ENCODE measurements around the gene CPT2.
"Not testable (repeated sequence)": the region's sequence is repeated elsewhere in the genome, so short reads cannot be mapped to it uniquely, and the experiment has no call there.

The CPT2 gene

DNA sequence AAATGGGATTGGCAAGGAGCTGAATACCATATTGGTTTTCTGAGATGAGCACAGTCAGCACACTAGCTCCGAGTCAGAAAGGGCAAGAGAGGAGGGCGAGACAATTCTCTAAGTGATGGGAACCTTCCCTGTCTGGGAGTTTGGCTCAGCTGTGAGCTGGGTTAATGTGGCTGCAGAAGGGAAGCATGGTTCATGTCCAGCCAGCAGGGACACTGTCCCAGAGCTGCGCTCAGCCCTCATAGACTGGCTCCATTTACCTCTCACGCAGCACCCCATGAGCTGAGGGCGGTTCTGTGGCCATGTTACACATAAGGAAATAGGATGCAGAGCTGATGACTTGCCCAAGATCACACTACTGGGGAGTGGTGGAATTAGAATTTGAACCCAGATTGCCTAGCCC lies 15.7 kb upstream of the CPT2 start:
- no peaks in the 10 kb centered on the region for H3K27me3 ChIP-seq
- H3K4me3 ChIP-seq, result no peak overlapping the region
- H3K9me3 ChIP-seq, result no peaks in the 10 kb centered on the region
- no peaks in the 10 kb centered on the region for H3K36me3 ChIP-seq
- no peaks in the 10 kb centered on the region for H4K20me1 ChIP-seq
- no peak for TF ChIP-seq Cebpa-rat (IDR thresholded peaks at IDR 0.05)
- no peak overlapping the region for H3K27ac ChIP-seq
- no peak overlapping the region for H3K4me2 ChIP-seq
- H3K4me1 ChIP-seq, result no peaks in the 10 kb centered on the region
- H3K9ac ChIP-seq, result no peak overlapping the region

DNA sequence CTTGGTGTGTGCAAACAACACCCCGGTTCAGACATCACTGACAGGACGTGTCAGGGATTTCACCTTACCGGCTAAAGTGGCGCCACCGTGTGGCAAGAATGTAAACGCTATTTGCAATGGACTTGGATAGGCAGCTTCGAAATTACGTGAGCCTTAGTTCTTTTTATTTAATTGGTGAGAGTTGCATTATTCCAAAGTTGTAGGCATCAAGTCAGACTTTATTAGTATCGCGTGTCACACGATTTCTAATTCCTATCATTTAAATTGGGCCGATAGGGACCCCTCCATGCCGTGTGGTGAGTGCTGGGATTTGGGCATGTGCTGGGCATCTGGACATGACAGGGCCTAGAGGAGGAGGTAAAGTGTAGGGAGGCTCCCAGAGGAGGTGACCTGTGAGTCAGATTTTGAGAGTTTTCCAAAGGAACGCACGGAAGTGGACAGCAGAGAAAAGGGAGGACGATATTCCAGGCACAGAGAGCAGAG lies 14.5 kb upstream of the CPT2 start:
- Histone ChIP-seq H4K20me1 (no peaks in the 10 kb centered on the region), H3K27me3 (no peaks in the 10 kb centered on the region), H3K27ac (no peak overlapping the region), H3K4me2 (no peak overlapping the region), H3K4me1 (no peaks in the 10 kb centered on the region), H3K36me3 (no peaks in the 10 kb centered on the region), H3K9me3 (no peaks in the 10 kb centered on the region), H3K4me3 (no peak overlapping the region), H3K9ac (no peak overlapping the region)
- no peak for TF ChIP-seq Cebpa-rat (IDR thresholded peaks at IDR 0.05)

DNA sequence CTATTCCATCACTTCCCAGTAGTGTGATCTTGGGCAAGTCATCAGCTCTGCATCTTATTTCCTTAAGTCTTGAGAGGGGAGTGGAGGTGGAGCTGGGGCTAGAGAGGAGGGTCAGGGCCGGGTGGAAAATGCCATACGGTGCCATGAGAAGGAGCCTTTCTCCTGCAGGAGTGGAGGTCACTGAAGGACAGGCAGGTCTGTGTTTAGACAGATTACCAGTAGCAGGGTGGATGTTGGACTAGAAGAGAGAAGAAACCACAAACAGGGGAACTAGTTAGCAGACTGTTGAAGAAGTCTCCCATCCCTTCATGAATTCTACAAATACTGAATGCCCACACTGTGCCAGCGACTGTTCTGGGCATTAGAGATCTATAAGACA lies 13.9 kb upstream of the CPT2 start:
- H3K4me3 ChIP-seq, result no peak overlapping the region
- H3K9me3 ChIP-seq, result no peaks in the 10 kb centered on the region
- no peak for TF ChIP-seq Cebpa-rat (IDR thresholded peaks at IDR 0.05)
- no peaks in the 10 kb centered on the region for H3K36me3 ChIP-seq
- no peak overlapping the region for H3K4me2 ChIP-seq
- H3K9ac ChIP-seq, result no peak overlapping the region
- H4K20me1 ChIP-seq, result no peaks in the 10 kb centered on the region
- H3K4me1 ChIP-seq, result no peaks in the 10 kb centered on the region
- no peak overlapping the region for H3K27ac ChIP-seq
- no peaks in the 10 kb centered on the region for H3K27me3 ChIP-seq

DNA sequence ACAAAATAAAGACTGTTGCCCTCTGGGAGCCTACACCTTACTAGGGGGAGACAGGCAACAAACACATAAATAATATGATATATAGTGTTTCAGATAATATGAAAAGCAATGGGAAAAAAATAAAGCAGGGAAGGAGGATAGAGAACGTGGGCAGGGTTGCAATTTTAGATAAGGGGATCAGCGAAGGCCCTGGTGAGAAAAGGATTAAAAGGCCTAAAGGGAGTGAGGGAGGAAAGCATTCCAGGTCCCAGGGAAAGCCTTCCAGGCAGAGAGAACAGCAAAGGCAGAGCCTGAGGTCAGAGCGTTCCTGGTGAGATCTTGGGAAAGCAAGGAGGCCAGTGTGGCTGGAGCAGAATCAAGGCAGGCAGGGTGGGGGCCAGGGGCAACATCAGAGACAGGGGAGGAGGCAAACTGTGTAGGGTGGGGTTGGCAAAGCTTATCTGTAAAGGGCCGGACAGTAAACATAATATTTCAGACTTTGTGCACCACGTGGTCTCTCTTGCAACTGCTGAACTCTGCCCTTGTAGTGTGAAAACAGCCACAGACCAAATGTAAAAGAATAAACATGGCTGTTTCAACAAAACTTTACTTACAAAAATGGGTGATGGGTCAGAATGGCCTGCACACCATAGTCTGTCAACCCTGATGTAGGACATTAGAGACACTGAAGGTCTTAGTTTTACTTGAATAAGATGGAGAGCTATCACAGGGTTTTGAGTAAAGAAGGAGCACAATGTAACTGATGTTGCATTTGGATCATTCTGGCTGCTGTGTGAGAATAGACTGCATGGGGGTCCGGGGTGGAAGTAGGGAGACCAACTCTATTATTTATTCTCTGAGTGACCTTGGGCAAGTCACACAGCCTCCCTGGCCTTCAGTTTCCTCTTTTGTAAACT lies 13.3 kb upstream of the CPT2 start:
- Histone ChIP-seq H3K9me3 (no peaks in the 10 kb centered on the region), H3K27me3 (no peaks in the 10 kb centered on the region; the same call in 1 of the 2 replicates), H3K36me3 (no peaks in the 10 kb centered on the region), H3K4me3 (no peak overlapping the region), H3K27ac (no peak overlapping the region), H3K4me2 (no peak overlapping the region), H3K9ac (no peak overlapping the region), H3K4me1 (no peaks in the 10 kb centered on the region), H4K20me1 (no peaks in the 10 kb centered on the region)
- no peak for TF ChIP-seq Cebpa-rat (IDR thresholded peaks at IDR 0.05)

DNA sequence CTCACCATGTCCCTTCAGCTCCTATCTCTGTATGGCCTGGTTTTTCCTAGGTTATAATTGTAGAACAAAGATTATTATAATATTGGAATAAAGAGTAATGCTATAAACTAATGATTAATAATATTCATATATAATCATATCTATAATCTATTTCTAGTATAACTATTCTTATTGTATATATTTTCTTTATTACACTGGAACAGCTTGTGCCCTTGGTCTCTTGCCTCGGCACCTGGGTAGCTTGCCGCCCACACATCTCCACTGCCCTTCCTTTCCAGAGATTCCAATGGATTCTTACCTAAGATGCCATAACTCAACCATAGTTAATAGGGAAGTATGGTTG lies 10.7 kb upstream of the CPT2 start:
- H3K27me3 ChIP-seq, H4K20me1 ChIP-seq, H3K27ac ChIP-seq, H3K4me3 ChIP-seq, H3K4me2 ChIP-seq, H3K4me1 ChIP-seq, H3K9ac ChIP-seq, H3K9me3 ChIP-seq, H3K36me3 ChIP-seq: not testable (repeated sequence)

DNA sequence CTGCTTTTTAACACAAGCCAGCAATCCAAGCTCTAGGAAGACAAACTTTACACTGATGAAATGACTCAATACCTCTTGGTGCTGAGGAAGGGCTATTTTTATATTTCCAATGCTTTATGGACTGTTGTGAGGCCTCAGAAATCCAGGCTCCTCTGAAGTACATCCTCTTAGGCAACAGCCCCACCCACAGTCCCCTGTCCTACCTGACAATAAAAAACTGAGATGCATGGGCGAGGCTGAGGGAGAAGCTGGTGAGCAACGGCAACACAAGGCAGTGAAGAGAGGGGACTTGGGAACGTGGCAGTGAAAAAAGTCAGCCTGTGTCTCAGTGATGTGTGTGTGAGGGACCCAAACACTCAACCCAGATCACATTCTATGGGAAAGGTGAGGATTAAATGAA lies 10.1 kb upstream of the CPT2 start:
- no peaks in the 10 kb centered on the region for H3K36me3 ChIP-seq
- H3K9ac ChIP-seq, result no peak overlapping the region
- no peaks in the 10 kb centered on the region for H3K4me1 ChIP-seq
- H3K4me2 ChIP-seq, result no peak overlapping the region
- no peaks in the 10 kb centered on the region; the same call in 1 of the 2 replicates for H3K27me3 ChIP-seq
- no peak overlapping the region for H3K27ac ChIP-seq
- H3K4me3 ChIP-seq, result no peak overlapping the region
- TF ChIP-seq Cebpa-rat (IDR thresholded peaks at IDR 0.05), result no peak
- no peaks in the 10 kb centered on the region for H3K9me3 ChIP-seq
- H4K20me1 ChIP-seq, result no peaks in the 10 kb centered on the region

DNA sequence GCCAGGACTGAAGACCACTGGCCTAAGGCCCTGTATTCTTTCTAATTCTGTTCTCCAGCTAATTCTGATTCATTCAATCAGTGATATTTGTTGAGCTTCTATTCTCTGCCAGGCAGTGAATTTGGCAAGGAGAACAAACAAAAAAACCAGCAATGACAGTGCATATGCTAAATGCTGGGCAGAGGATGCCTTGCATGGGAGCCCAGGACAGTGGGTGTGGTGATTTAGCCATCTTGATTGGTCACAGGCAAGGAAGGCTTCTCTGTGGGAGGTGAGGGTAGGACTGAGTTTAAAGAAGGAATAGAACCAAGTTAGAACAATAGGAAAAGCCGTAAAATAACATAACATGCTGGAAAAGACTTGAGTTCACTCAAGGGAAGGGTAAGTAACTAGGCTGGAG lies 9.2 kb upstream of the CPT2 start:
- Histone ChIP-seq H3K4me1 (no peaks in the 10 kb centered on the region), H3K4me2 (no peak overlapping the region), H3K36me3 (no peaks in the 10 kb centered on the region), H3K4me3 (no peak overlapping the region), H3K9ac (no peak overlapping the region), H3K27me3 (no peaks in the 10 kb centered on the region; the same call in 1 of the 2 replicates), H3K27ac (no peak overlapping the region), H4K20me1 (no peaks in the 10 kb centered on the region), H3K9me3 (peaks cover 3% of the 10 kb centered on the region)
- no peak for TF ChIP-seq Cebpa-rat (IDR thresholded peaks at IDR 0.05)

DNA sequence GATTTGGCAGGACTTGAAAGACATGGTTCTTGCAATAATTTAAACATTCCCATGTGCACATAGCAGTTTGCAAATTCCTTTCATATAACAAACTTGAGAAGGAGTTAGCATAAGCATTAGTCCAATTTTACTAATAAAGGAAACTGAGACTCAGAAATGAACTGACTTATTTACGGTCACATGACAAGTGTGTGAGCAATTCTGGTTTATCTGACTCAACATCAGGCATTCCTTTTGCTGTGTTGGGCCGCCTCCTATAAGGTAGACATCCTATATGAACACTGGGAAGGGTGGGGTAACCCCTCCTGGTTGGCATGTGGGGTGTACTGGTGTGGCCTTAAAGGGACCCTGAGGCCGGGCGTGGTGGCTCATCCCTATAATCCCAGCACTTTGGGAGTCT lies 8.5 kb upstream of the CPT2 start:
- peaks cover 6% of the 10 kb centered on the region for H3K9me3 ChIP-seq
- H3K27ac ChIP-seq, result no peak overlapping the region
- H3K4me1 ChIP-seq, result no peaks in the 10 kb centered on the region
- no peak overlapping the region for H3K9ac ChIP-seq
- H4K20me1 ChIP-seq, result no peaks in the 10 kb centered on the region
- no peak overlapping the region for H3K4me2 ChIP-seq
- H3K36me3 ChIP-seq, result no peaks in the 10 kb centered on the region
- H3K4me3 ChIP-seq, result no peak overlapping the region
- no peak for TF ChIP-seq Cebpa-rat (IDR thresholded peaks at IDR 0.05)
- H3K27me3 ChIP-seq, result no peaks in the 10 kb centered on the region; the same call in 1 of the 2 replicates

DNA sequence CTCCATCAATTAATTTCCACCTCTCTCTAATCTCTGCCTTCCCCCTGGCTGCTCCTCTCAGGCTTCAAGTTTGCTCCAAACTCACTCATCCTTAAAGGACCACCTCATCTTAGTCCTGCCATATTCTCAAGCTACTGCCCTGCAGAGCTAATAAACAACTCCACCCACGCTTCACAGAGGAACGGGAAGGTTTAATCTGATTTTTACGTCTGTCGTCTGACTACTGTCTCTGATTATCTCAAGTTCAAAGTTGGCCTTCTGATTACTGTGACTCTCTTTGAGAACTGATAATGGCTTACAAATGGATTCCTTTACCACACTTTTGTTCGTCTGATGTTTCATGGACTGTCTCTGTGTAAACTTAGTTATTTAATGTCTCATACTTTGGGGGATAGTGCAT lies 7.6 kb upstream of the CPT2 start:
- Histone ChIP-seq H3K9me3 (peaks cover 6% of the 10 kb centered on the region), H3K4me3 (no peak overlapping the region), H3K27me3 (no peaks in the 10 kb centered on the region; the same call in 1 of the 2 replicates), H3K27ac (no peak overlapping the region), H3K9ac (no peak overlapping the region), H3K36me3 (no peaks in the 10 kb centered on the region), H4K20me1 (no peaks in the 10 kb centered on the region), H3K4me1 (no peaks in the 10 kb centered on the region), H3K4me2 (no peak overlapping the region)
- TF ChIP-seq Cebpa-rat (IDR thresholded peaks at IDR 0.05), result no peak

DNA sequence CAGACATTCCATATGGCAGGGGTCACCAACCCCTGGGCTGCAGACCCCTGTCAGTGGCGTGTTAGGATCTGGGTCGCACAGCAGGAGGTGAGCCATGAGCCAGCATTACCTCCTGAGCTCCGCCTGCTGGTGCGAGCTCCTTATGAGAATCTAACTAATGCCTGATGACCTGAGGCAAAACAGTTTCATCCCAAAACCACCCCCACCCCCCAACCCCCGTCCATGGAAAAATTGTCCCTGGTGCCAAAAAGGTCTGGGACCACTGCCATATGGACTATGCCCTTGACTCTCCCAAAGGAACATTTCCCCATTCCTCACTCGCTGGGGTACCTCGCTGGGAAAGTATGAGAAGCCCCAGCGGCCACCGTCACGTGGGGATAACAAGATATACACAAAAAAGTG lies 6.4 kb upstream of the CPT2 start:
- Histone ChIP-seq H3K4me2 (no peak overlapping the region), H3K4me1 (no peaks in the 10 kb centered on the region), H4K20me1 (no peaks in the 10 kb centered on the region), H3K4me3 (no peak overlapping the region), H3K36me3 (no peaks in the 10 kb centered on the region), H3K9ac (no peak overlapping the region), H3K27ac (no peak overlapping the region), H3K9me3 (peaks cover 6% of the 10 kb centered on the region), H3K27me3 (no peaks in the 10 kb centered on the region; the same call in 1 of the 2 replicates)
- no peak for TF ChIP-seq Cebpa-rat (IDR thresholded peaks at IDR 0.05)

Data from BLaER1 (cell line).